Panc1 (cell line): ENCODE measurements around the gene HIPK4. TPM values are rescaled to one million over a fixed set of nuclear protein-coding genes. Genes with fewer than 3 reads are reported as not detected.

Experiments used
- ATAC-seq: fragments of 200-7000 bp; cut with Tn5 transposase; 2 replicates; pipeline ENCODE4 v1.9.1; 2020; ENCODE audit warnings: mild to moderate bottlenecking, moderate library complexity
- BruUV-seq: library from RNA; stranded (reverse); fragments of 400-500 nt; replicated peaks from 2 replicates; lab custom pipeline; 2021; lab: Mats Ljungman, UMichigan
- CTCF ChIA-PET: fragments of 300-600 bp; sonication (Branson Sonifier 250); formaldehyde crosslinking; loops from one replicate; lab custom pipeline; 2022; ENCODE audit warnings: antibody characterized with exemption; lab: Charles Lee
- POLR2A ChIA-PET: fragments of 300-600 bp; sonication (Branson Sonifier 250); formaldehyde crosslinking; loops from one replicate; lab custom pipeline; 2022; ENCODE audit warnings: antibody characterized with exemption; lab: Charles Lee
- DNase-seq: peaks from one replicate; pipeline ENCODE4 v3.0.0-alpha.2; 2010; ENCODE audit warnings: low read depth, low spot score
- H3K27ac ChIP-seq: 2 replicates; pipeline ENCODE4 v1.5.1; 2011; ENCODE audit warnings: mild to moderate bottlenecking, low read length, inconsistent platforms
- H3K27me3 ChIP-seq: fragments of 200-500 bp; sonication (Bioruptor generic); 2 replicates; pipeline ENCODE4 v1.6.0; 2014; ENCODE audit warnings: low read length, inconsistent platforms; ENCODE audit not compliant: control insufficient read depth, insufficient read depth
- H3K36me3 ChIP-seq: fragments of 200-500 bp; sonication (Bioruptor generic); 2 replicates; pipeline ENCODE4 v1.5.1; 2014; ENCODE audit warnings: inconsistent platforms, mild to moderate bottlenecking, low read length, moderate library complexity; ENCODE audit not compliant: control insufficient read depth, insufficient read depth
- H3K4me1 ChIP-seq: 2 replicates; pipeline ENCODE4 v1.5.1; 2011; ENCODE audit warnings: inconsistent platforms, mild to moderate bottlenecking, low read length, moderate library complexity; ENCODE audit not compliant: control insufficient read depth, insufficient read depth
- H3K4me3 ChIP-seq, 2 experiments: 2 replicates each; pipeline ENCODE4 v1.5.1; 2011 to 2012; ENCODE audit warnings: low read depth in 2 of 2, low read length in 2 of 2, mild to moderate bottlenecking in 2 of 2, inconsistent platforms in 1 of 2, moderate library complexity in 1 of 2
- H3K9me3 ChIP-seq: fragments of 200-500 bp; sonication (Bioruptor generic); 2 replicates; pipeline ENCODE4 v1.5.1; 2014; ENCODE audit warnings: low read depth, mild to moderate bottlenecking, inconsistent platforms, low read length, moderate library complexity; ENCODE audit not compliant: control insufficient read depth, insufficient read depth
- POLR2AphosphoS5 ChIP-seq: IDR thresholded peaks from 2 replicates; pipeline ENCODE4 v1.6.1; 2012; ENCODE audit warnings: mild to moderate bottlenecking, low read depth, low read length, moderate library complexity
- SIN3A ChIP-seq: IDR thresholded peaks from 2 replicates; pipeline ENCODE4 v1.6.1; 2012; ENCODE audit warnings: low read depth, mild to moderate bottlenecking, low read length, moderate library complexity, borderline replicate concordance; ENCODE audit not compliant: insufficient read depth
- TCF7L2 ChIP-seq: IDR thresholded peaks from 2 replicates; pipeline ENCODE4 v1.6.1; 2011; ENCODE audit warnings: mild to moderate bottlenecking, low read depth, low read length, inconsistent platforms
- in situ Hi-C: cut with HindIII; loops from 2 replicates; pipeline ENCODE4 v1.10.0; 2016; ENCODE audit warnings: low sequenced_read_pairs, low pct_unique_long_range_greater_than_20kb
- intact Hi-C: fragments of 100-400 bp; cut with micrococcal nuclease; formaldehyde crosslinking; loops from one replicate; pipeline ENCODE4 v1.10.0; 2022; ENCODE audit not compliant: unreplicated experiment
- total RNA-seq: library from RNA; stranded (reverse); gene quantifications from one replicate; pipeline ENCODE4 v1.2.1, GENCODE V29; 2021; ENCODE audit not compliant: unreplicated experiment
- TF ChIP-seq, protein P1 (sequence below), 2 experiments: IDR thresholded peaks; 2 replicates each; pipeline ENCODE4 v1.6.1; 2011 to 2012; ENCODE audit warnings: low read depth in 2 of 2, control low read depth in 1 of 2, low read length in 1 of 2, mild to moderate bottlenecking in 1 of 2, moderate library complexity in 1 of 2; ENCODE audit not compliant: insufficient read depth in 1 of 2
- TF ChIP-seq, protein P2 (sequence below): fragments of 450-650 bp; IDR thresholded peaks from 2 replicates; pipeline ENCODE4 v1.5.1; 2017; ENCODE audit warnings: mild to moderate bottlenecking

HIPK4 gene
- total RNA-seq, 1 experiment from 2014 or later, result 0.13 TPM

DNA sequence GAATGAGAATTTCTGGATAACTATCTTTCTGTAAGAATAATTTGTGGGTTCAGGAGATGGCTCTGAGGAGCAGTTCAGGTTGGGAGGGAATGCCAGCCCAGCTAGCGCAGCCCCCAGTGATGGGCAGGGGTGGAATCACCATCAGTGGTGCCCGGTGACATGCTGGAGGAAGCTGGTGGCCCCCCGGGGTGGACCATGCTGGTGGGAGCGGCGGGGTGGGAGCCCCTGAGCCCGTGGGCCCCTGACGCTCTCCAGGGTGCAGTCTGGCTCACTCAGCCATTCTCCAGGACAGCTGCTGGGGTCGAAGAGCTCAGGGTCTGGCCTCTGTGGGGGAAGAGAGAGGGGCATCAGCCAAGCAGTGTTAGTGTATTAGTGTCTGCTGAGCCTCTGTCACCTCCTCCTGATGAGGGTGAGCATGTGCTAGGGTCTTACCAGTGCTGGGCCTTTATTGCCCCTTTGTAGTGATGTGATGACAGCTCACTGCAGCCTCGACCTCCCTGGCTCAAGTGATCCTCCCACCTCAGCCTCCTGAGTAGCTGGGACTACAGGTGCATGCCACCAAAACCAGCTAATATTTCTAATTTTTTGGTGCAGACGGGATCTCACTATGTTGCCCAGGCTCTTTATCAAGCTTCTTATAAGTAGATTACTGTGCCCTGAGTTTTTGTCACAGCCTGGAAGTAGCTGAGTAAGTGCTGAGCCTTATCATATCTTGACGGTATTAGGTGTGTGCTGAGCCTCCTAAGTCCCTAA lies 10.4 kb downstream of the HIPK4 start:
- TF ChIP-seq, protein P1, sequence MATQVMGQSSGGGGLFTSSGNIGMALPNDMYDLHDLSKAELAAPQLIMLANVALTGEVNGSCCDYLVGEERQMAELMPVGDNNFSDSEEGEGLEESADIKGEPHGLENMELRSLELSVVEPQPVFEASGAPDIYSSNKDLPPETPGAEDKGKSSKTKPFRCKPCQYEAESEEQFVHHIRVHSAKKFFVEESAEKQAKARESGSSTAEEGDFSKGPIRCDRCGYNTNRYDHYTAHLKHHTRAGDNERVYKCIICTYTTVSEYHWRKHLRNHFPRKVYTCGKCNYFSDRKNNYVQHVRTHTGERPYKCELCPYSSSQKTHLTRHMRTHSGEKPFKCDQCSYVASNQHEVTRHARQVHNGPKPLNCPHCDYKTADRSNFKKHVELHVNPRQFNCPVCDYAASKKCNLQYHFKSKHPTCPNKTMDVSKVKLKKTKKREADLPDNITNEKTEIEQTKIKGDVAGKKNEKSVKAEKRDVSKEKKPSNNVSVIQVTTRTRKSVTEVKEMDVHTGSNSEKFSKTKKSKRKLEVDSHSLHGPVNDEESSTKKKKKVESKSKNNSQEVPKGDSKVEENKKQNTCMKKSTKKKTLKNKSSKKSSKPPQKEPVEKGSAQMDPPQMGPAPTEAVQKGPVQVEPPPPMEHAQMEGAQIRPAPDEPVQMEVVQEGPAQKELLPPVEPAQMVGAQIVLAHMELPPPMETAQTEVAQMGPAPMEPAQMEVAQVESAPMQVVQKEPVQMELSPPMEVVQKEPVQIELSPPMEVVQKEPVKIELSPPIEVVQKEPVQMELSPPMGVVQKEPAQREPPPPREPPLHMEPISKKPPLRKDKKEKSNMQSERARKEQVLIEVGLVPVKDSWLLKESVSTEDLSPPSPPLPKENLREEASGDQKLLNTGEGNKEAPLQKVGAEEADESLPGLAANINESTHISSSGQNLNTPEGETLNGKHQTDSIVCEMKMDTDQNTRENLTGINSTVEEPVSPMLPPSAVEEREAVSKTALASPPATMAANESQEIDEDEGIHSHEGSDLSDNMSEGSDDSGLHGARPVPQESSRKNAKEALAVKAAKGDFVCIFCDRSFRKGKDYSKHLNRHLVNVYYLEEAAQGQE (IDR thresholded peaks at IDR 0.05; ENCODE audit: insufficient read depth in 1 of 2, low read depth in 2 of 2, low read length in 1 of 2), result no peak
- no peak for TF ChIP-seq POLR2AphosphoS5
- TF ChIP-seq TCF7L2, result no peak
- TF ChIP-seq, protein P2, sequence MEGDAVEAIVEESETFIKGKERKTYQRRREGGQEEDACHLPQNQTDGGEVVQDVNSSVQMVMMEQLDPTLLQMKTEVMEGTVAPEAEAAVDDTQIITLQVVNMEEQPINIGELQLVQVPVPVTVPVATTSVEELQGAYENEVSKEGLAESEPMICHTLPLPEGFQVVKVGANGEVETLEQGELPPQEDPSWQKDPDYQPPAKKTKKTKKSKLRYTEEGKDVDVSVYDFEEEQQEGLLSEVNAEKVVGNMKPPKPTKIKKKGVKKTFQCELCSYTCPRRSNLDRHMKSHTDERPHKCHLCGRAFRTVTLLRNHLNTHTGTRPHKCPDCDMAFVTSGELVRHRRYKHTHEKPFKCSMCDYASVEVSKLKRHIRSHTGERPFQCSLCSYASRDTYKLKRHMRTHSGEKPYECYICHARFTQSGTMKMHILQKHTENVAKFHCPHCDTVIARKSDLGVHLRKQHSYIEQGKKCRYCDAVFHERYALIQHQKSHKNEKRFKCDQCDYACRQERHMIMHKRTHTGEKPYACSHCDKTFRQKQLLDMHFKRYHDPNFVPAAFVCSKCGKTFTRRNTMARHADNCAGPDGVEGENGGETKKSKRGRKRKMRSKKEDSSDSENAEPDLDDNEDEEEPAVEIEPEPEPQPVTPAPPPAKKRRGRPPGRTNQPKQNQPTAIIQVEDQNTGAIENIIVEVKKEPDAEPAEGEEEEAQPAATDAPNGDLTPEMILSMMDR, result no peak
- no peak for TF ChIP-seq SIN3A
- H3K4me3 ChIP-seq, result no peak overlapping the region
- ChIA-PET POLR2A (no interaction called here), CTCF (no interaction called here)
- in situ Hi-C loops (no loop called here), intact Hi-C loops (no loop called here)
- DNase-seq (no peak), ATAC-seq (no peak)
- H3K27ac ChIP-seq, result no peak overlapping the region
- no TSS peak for BruUV-seq
- no peaks in the 10 kb centered on the region for H3K4me1 ChIP-seq
- no peaks in the 10 kb centered on the region for H3K27me3 ChIP-seq
- H3K36me3 ChIP-seq, result no peaks in the 10 kb centered on the region
- H3K9me3 ChIP-seq, result no peaks in the 10 kb centered on the region

DNA sequence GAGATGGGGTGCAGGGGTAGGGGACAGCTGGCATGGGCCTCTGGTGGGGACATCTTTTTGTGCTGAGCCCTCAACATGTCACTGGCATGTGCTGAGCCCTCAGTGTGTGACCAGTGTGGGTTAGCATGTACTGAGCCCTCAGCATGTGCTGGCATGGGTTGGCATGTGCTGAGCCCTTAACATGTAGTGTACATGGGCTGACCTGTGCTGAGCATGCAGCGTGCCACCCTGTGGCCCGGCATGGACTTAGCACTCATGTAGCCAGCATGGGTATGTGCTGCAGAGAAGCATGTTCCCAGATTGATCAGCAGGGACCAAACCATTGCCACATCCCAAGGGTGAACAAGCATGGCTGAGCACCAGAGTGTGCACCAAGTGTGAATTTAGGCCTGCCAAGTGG lies 11.5 kb downstream of the HIPK4 start:
- CTCF ChIA-PET, result interaction anchor here (0.6 kb wide), 1 partner anchor 73 kb away, joined by 4 read pairs; no protein-coding TSS in a partner anchor
- POLR2A ChIA-PET, result no interaction called here

More for the DNA sequence above, 11.5 kb downstream of the HIPK4 start:
- TF ChIP-seq, protein P2, result no peak
- TF ChIP-seq, protein P1 (IDR thresholded peaks at IDR 0.05; ENCODE audit: insufficient read depth in 1 of 2, low read depth in 2 of 2, low read length in 1 of 2), result no peak
- TF ChIP-seq POLR2AphosphoS5, result no peak
- TF ChIP-seq TCF7L2, result no peak
- no peak for TF ChIP-seq SIN3A
- H3K4me1 ChIP-seq, result no peaks in the 10 kb centered on the region
- DNase-seq (no peak), ATAC-seq (no peak)
- in situ Hi-C loops, result no loop called here
- BruUV-seq, result no TSS peak
- no peaks in the 10 kb centered on the region for H3K9me3 ChIP-seq
- no peak overlapping the region for H3K27ac ChIP-seq
- H3K27me3 ChIP-seq, result no peaks in the 10 kb centered on the region
- no peaks in the 10 kb centered on the region for H3K36me3 ChIP-seq
- intact Hi-C loops, result no loop called here
- H3K4me3 ChIP-seq, result no peak overlapping the region
